Measurements from ENCODE around the gene DSG4. TPM values are rescaled to one million over a fixed set of nuclear protein-coding genes. Genes with fewer than 3 reads are reported as not detected.

DSG4 gene
- total RNA-seq, 2 donors from 2014 or later: not detected

DNA sequence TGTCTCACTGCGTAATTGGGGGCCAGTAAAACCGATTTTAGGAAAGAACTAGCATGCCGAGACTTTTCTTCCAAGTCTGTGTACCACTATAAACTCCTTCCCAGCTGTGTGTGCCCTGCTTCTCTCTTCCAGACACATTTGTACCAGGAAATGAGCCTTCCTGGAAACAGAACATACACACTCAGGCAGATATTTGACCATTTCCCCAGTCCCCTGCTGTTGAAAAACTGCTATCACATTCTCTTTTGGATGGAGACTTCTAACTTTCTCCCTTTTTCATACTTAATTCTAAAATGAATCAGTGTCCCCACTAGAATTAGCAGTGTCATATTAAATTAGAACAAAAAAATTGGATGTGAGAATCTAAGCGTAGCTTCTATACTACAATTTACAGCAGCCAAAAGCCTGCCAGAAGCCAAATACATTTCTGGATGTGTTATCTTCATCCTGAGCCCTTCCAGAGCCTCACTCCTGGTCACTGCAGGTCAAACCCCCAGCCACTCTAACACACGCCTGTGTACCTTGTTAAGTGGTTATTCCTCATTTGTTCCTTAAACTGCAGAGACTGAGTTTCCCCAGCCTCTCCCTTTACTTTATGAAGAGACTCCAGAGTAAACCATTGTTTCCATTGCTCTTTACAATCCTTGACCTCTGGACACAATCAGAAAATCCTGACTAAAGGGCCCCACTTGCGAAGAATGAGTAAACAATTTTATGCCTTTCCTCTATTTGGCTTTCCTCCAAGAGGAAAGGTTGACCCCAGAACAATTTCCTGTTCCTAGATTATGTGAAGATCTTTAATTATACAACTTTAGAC, 20.4 kb downstream of the DSG4 start:
- H3K36me3 Mint-ChIP-seq: no peaks in the 10 kb centered on the region
- H3K27me3 Mint-ChIP-seq: no peaks in the 10 kb centered on the region
- H3K4me3 Mint-ChIP-seq: no peak overlapping the region
- H3K4me1 Mint-ChIP-seq (ENCODE audit: low read depth in 2 of 2): no peaks in the 10 kb centered on the region
- H3K9me3 Mint-ChIP-seq: no peaks in the 10 kb centered on the region
- no peak for DNase-seq (ENCODE audit: low spot score)
- no peak for ATAC-seq
- H3K27ac Mint-ChIP-seq: no peak overlapping the region

DNA sequence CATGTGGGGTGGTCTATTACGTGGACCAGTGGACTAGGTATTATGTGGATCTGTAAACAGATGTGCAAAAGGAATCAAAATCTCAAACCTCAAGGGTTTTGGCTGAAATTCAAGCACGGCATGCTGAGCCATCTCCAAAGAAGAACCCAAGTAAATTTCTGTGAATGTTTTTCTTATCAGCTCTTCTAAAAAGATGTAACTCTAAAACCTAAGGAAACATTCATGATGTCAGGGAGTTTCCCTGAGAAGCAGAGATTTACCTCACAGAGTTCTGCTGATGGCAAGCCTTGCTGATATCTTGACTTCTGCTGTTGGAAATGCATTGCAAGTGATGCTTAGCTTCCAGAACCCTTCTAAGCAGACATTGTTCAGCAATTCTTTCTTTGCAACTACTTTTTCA, 21.6 kb downstream of the DSG4 start:
- ATAC-seq: no peak
- Mint-ChIP-seq H3K27me3 (no peaks in the 10 kb centered on the region), H3K4me3 (no peak overlapping the region), H3K36me3 (no peaks in the 10 kb centered on the region), H3K9me3 (no peaks in the 10 kb centered on the region), H3K27ac (no peak overlapping the region), H3K4me1 (ENCODE audit: low read depth in 2 of 2) (no peaks in the 10 kb centered on the region)
- no peak for DNase-seq (ENCODE audit: low spot score)

DNA sequence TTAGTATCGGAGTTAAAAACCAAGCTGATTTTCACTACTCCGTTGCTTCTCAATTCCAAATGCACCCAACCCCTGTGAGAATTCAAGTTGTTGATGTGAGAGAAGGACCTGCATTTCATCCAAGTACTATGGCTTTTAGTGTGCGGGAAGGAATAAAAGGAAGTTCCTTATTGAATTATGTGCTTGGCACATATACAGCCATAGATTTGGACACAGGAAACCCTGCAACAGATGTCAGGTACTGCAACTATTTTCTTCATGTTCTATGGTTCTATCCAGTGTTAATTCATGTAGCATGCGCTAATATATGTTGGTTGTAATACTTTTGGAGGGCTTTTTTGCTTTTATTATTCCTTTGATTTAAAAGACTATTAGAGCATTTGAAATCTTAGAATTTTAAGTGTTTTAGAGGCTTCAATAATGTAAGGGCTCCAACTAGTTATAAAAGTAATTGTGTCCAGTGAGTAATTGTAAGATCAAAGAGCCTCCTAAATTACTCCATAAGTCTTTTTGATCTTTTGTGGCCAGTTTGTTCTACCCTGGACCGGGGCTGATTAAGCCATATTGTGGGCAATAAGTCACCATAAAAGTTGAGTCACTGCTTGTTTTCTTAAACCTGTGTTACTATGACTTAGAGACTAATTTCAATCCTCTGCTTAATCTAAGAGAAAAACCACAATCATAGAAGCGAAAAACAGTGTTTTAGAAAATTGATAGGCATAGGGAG, 22.9 kb downstream of the DSG4 start:
- Mint-ChIP-seq H3K36me3 (no peaks in the 10 kb centered on the region), H3K9me3 (no peaks in the 10 kb centered on the region)
- no peak for DNase-seq (ENCODE audit: low spot score)

DNA sequence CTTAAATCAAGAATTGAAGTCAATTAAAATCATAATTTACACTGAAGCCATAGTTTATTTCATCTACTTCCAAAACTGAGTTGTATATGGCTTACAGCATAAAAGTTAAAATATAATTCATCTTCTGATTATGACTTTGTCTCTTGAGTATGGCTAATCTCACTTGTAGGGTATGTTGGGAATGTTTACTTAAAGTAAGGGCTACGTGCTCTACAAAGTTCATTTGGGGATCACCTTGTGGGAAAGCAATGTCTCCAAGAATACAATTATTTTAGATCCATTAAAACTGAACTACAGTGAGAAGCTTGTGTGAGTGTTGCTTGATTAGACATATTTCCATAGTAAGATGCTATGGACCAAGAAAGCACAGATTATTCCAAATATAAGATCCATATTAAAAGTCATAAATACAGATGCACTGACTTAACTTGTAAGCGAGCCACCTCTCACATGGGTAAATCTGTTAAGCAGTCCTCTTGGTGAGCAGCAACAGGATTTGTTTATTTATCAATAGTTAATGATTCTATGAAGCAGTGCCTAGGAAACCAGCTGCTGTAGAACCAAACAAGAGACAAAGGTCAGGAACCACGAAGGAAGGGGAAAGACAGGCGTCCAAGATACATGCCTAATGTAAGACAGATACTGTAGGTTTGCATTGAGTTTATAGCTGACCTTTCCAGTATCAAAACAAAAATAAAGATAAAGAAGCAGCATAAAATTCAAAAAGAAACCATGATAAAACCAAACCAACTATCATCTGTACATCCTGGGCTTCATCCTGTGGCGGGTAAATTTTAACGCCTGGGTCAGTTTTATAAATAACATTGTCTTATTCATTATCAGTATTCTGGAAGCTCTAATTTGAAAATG, 24.8 kb downstream of the DSG4 start:
- ATAC-seq: no peak
- H3K27ac Mint-ChIP-seq: no peak overlapping the region
- no peaks in the 10 kb centered on the region for H3K4me1 Mint-ChIP-seq (ENCODE audit: low read depth in 2 of 2)
- no peaks in the 10 kb centered on the region for H3K36me3 Mint-ChIP-seq
- no peaks in the 10 kb centered on the region for H3K27me3 Mint-ChIP-seq
- H3K9me3 Mint-ChIP-seq: no peaks in the 10 kb centered on the region
- no peak for DNase-seq (ENCODE audit: low spot score)
- H3K4me3 Mint-ChIP-seq: no peak overlapping the region

More for the DNA sequence above, 22.9 kb downstream of the DSG4 start:
- Mint-ChIP-seq H3K27ac (no peak overlapping the region), H3K27me3 (no peaks in the 10 kb centered on the region), H3K4me1 (ENCODE audit: low read depth in 2 of 2) (no peaks in the 10 kb centered on the region), H3K4me3 (no peak overlapping the region)
- ATAC-seq: no peak

DNA sequence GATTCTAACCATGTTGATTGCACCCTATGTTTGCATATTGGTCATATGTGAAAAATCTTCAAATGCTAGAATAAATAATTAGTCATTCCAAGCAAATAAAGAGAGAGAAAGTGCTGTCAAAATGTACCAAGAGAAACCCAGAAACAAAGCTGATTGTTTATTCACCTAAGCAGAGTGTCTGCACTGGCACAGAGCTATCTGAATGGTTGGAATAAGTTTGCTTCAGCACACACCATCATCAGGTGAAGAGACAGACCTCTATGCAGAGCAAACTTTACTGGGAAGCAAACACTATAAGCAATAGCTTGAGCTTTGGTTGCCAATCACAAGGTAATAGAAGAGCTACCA, 25.4 kb downstream of the DSG4 start:
- Mint-ChIP-seq H3K36me3 (no peaks in the 10 kb centered on the region), H3K9me3 (no peaks in the 10 kb centered on the region), H3K4me3 (no peak overlapping the region), H3K4me1 (ENCODE audit: low read depth in 2 of 2) (no peaks in the 10 kb centered on the region), H3K27ac (no peak overlapping the region), H3K27me3 (no peaks in the 10 kb centered on the region)
- ATAC-seq: no peak
- DNase-seq (ENCODE audit: low spot score): no peak

DNA sequence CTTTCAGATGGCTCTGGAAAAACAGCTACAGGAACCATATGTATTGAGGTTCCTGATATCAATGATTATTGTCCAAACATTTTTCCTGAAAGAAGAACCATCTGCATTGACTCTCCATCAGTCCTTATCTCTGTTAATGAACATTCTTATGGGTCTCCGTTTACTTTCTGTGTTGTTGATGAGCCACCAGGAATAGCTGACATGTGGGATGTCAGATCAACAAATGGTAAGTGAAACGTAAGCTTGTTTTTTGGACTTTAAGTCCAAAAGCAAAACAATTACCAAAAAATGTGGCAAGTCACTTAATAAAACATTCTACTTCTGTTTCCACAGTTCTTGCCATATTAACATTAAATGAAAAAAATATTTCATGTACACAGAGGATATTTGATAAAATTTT, 26.8 kb downstream of the DSG4 start:
- Mint-ChIP-seq H3K9me3 (no peaks in the 10 kb centered on the region), H3K4me1 (ENCODE audit: low read depth in 2 of 2) (no peaks in the 10 kb centered on the region), H3K4me3 (no peak overlapping the region), H3K36me3 (no peaks in the 10 kb centered on the region), H3K27me3 (no peaks in the 10 kb centered on the region), H3K27ac (no peak overlapping the region)
- ATAC-seq: no peak
- DNase-seq (ENCODE audit: low spot score): no peak

DNA sequence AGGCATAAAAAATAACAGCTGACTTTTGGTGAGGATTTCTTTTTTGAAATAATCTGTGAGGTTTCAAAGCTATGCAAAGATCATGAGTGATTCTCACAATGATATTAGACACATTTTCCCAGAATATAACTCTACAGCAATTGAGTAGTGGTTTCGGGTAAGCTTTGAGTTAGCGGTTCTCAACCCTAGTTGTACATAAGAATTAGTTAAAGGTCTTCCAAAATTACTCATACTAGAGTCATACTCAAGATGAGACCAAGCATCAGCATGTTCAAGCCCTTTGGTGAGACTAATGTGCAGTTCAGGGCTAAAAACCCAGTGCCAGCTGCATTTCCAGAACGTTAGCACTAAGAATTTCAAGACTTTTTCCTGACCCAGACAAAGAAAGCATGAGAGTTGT, 31.1 kb downstream of the DSG4 start:
- DNase-seq (ENCODE audit: low spot score) (no peak), ATAC-seq (no peak)
- no peaks in the 10 kb centered on the region for H3K27me3 Mint-ChIP-seq
- H3K27ac Mint-ChIP-seq: no peak overlapping the region
- H3K36me3 Mint-ChIP-seq: no peaks in the 10 kb centered on the region
- H3K4me1 Mint-ChIP-seq (ENCODE audit: low read depth in 2 of 2): no peaks in the 10 kb centered on the region
- peaks cover 3% of the 10 kb centered on the region for H3K9me3 Mint-ChIP-seq
- H3K4me3 Mint-ChIP-seq: no peak overlapping the region

DNA sequence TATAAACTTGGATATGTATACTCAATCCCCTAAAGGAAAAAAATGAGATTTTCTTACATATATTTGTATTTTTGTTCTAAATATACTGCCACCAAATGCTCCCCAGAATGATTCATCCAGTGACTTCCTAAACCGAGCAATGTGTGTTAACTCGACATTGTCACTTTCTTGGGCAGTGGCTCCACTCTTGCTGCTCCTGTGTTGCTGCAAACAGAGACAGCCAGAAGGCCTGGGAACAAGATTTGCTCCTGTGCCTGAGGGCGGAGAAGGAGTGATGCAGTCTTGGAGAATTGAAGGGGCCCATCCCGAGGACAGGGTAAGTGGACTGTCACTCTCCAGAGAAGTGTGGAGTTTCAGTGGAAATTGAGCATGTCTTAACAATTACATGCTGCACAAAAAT, 32.7 kb downstream of the DSG4 start:
- Mint-ChIP-seq H3K27me3 (no peaks in the 10 kb centered on the region), H3K27ac (no peak overlapping the region), H3K36me3 (no peaks in the 10 kb centered on the region), H3K9me3 (peaks cover 3% of the 10 kb centered on the region), H3K4me1 (ENCODE audit: low read depth in 2 of 2) (no peaks in the 10 kb centered on the region), H3K4me3 (no peak overlapping the region)
- no peak for ATAC-seq
- no peak for DNase-seq (ENCODE audit: low spot score)

DNA sequence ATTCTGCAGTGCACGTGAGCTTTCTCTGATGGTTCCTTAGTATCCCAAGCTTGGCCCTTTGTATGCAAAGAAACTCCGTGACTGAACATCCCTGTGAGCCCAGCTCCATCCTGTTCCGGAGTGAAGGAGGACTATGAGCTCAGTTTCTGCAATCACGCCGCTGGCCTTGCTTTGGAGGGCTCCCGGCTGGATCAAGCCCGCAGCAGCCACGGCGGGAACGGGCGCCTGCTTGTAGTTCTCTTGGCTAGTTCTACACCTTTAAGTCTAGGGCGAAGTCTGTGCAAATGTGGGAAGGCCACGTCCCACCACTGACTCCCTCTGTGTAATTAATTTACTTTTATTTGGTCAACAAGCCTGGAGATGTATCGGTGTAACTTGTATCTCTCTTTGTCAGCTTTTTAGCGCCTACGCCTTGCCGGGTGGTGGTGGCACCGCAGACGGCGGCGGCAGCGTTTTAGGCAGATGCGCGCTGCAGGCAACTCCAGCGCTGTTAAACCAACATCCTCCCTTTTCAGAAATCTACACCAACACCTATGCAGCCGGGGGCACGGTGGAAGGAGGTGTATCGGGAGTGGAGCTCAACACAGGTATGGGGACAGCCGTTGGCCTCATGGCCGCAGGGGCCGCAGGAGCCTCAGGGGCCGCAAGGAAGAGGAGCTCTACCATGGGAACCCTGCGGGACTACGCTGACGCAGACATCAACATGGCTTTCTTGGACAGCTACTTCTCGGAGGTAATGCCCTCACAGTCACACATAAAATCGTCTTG, 34.3 kb downstream of the DSG4 start:
- peaks cover 3% of the 10 kb centered on the region for H3K9me3 Mint-ChIP-seq
- no peak for DNase-seq (ENCODE audit: low spot score)
- H3K4me3 Mint-ChIP-seq: no peak overlapping the region
- no peaks in the 10 kb centered on the region for H3K27me3 Mint-ChIP-seq
- no peaks in the 10 kb centered on the region for H3K4me1 Mint-ChIP-seq (ENCODE audit: low read depth in 2 of 2)
- ATAC-seq: no peak
- H3K36me3 Mint-ChIP-seq: no peaks in the 10 kb centered on the region
- no peak overlapping the region for H3K27ac Mint-ChIP-seq

DNA sequence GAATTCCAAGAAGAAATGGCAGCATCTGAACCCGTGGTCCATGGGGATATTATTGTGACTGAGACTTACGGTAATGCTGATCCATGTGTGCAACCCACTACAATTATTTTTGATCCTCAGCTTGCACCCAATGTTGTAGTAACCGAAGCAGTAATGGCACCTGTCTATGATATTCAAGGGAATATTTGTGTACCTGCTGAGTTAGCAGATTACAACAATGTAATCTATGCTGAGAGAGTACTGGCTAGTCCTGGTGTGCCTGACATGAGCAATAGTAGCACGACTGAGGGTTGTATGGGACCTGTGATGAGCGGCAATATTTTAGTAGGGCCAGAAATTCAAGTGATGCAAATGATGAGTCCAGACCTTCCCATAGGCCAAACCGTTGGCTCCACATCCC, 36.6 kb downstream of the DSG4 start:
- DNase-seq (ENCODE audit: low spot score) (no peak), ATAC-seq (no peak)
- H3K27me3 Mint-ChIP-seq: no peaks in the 10 kb centered on the region
- no peaks in the 10 kb centered on the region for H3K4me1 Mint-ChIP-seq (ENCODE audit: low read depth in 2 of 2)
- H3K4me3 Mint-ChIP-seq: no peak overlapping the region
- H3K36me3 Mint-ChIP-seq: no peaks in the 10 kb centered on the region
- peaks cover 3% of the 10 kb centered on the region for H3K9me3 Mint-ChIP-seq
- H3K27ac Mint-ChIP-seq: no peak overlapping the region

DNA sequence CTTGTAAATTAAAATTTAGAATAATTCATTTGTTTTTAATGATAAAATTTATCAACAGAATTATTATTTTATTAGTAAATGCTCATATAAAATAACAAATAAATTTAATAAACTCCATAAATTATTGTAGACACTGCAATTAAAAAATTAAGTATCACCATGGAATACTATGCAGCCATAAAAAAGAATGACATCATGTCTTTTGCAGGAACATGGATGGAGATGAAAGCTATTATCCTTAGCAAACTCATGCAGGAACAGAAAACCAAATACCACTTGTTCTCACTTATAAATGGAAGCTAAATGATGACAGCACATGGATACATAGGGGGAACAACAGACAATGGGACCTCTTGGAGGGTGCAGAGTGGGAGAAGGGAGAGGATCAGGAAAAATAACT, 41.3 kb downstream of the DSG4 start:
- Mint-ChIP-seq H3K36me3 (no peaks in the 10 kb centered on the region), H3K27ac (no peak overlapping the region), H3K9me3 (no peaks in the 10 kb centered on the region), H3K4me3 (no peak overlapping the region), H3K4me1 (ENCODE audit: low read depth in 2 of 2) (no peaks in the 10 kb centered on the region), H3K27me3 (no peaks in the 10 kb centered on the region)
- ATAC-seq (no peak), DNase-seq (ENCODE audit: low spot score) (no peak)

DNA sequence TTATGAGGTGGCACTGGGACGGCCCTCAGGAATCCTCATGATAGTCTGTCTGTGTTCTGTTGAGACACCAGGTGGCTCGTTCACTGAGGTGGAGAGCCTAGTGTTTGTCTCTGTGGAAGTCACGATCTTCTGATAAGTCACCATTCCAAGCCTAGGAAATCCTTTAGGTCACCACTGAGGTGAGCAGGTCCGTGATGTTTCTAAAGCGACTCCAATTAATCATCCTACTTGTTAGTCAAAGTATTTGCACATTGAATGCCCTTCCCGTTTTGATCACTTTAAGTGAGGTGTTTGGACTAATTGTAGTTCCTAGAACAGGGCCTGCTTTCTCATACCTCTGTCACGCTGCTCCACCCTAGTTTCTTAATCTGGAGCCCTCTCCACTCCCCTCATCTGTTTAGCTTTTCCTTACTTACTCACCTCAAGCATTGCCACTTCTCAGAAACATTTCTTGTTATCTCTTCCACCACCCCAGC, 42.9 kb downstream of the DSG4 start:
- ATAC-seq: no peak
- Mint-ChIP-seq H3K4me3 (no peak overlapping the region), H3K9me3 (peaks cover 4% of the 10 kb centered on the region), H3K27ac (no peak overlapping the region), H3K36me3 (no peaks in the 10 kb centered on the region), H3K4me1 (ENCODE audit: low read depth in 2 of 2) (no peaks in the 10 kb centered on the region), H3K27me3 (no peaks in the 10 kb centered on the region)
- DNase-seq (ENCODE audit: low spot score): no peak

DNA sequence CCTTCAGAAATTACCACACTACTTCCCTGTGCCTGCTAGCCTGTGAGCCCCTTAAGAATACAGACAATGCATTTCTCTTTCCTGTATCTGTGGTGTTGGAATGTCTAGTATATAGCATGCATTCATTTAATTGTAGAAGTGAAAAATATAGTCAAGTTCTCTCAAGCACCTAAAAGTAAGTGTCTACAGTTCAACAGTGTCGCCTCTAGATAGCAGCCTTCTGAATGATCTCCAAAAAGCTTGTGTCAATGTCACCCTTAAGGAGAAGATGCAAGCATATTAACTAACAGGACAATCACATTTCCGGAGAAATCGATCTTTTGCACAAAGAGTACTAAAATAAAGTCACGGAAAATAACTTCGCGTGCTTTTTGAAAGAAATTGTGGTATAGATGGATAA, 43.5 kb downstream of the DSG4 start:
- Mint-ChIP-seq H3K4me3 (no peak overlapping the region), H3K9me3 (peaks cover 4% of the 10 kb centered on the region), H3K27me3 (no peaks in the 10 kb centered on the region), H3K4me1 (ENCODE audit: low read depth in 2 of 2) (no peaks in the 10 kb centered on the region), H3K36me3 (no peaks in the 10 kb centered on the region), H3K27ac (no peak overlapping the region)
- DNase-seq (ENCODE audit: low spot score) (no peak), ATAC-seq (no peak)

Measured in natural killer cell treated with Interleukin-12 subunit alpha and Interleukin-12 subunit beta and Interleukin-15 and Interleukin-18, amount 100 ng/mL, for 72 hours (primary cell).